Choroid plexus epithelial cell (primary cell): ENCODE measurements around the gene RAI1.

Source experiments
- DNase-seq: peaks from one replicate; pipeline ENCODE4 v3.0.0-alpha.2; 2010; ENCODE audit warnings: low read depth
- H3K4me3 ChIP-seq: 2 replicates; pipeline ENCODE4 v1.5.1; 2011; ENCODE audit warnings: low read depth, mild to moderate bottlenecking, control low read depth, low read length, moderate library complexity
- TF ChIP-seq, protein P1 (sequence below): conservative IDR thresholded peaks from 2 replicates; pipeline ENCODE4 v1.5.1; 2011; ENCODE audit warnings: low read depth, mild to moderate bottlenecking, control low read depth, inconsistent platforms, low read length, moderate library complexity

RAI1 gene

DNA sequence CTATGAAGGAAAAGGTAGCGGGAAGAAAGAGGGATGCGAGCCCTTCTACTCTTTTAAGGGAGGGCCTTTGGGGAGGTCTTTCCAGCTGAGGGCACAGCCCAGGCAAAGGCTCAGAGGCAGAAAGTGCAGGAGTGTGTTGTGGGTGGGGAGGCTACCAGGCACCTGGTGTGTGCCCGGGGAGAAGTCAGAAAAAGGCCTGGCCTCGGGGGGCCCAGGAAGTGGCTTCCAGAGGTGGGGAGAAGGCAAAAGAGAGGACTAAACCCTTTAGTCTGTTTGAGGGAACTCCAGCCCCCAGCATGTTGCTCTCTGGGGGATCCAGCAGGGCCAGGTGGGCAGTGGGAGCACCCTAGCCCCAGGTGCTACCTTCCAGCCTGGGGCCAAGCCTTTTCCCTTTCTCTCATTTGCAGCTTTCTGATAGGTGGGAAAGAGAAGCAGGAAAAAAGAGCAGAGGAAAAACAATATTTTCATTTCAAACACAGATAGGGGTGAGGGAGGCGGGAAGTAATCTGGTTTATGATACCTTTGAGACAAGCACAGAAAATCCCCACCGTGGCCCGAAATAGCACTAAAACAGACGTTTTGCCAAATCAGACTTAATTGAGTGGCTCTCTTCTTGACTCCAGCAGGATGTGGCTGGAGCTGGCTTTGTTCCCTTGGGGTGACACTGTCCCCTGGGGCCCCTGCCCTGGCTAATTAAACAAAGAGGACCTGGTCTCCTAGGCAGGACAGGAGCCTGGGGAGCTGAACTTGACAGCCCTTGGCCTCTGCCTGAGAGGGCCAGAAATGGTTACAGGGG is 10.4 kb downstream of the RAI1 start:
- H3K4me3 ChIP-seq, result no peak overlapping the region
- TF ChIP-seq, protein P1, sequence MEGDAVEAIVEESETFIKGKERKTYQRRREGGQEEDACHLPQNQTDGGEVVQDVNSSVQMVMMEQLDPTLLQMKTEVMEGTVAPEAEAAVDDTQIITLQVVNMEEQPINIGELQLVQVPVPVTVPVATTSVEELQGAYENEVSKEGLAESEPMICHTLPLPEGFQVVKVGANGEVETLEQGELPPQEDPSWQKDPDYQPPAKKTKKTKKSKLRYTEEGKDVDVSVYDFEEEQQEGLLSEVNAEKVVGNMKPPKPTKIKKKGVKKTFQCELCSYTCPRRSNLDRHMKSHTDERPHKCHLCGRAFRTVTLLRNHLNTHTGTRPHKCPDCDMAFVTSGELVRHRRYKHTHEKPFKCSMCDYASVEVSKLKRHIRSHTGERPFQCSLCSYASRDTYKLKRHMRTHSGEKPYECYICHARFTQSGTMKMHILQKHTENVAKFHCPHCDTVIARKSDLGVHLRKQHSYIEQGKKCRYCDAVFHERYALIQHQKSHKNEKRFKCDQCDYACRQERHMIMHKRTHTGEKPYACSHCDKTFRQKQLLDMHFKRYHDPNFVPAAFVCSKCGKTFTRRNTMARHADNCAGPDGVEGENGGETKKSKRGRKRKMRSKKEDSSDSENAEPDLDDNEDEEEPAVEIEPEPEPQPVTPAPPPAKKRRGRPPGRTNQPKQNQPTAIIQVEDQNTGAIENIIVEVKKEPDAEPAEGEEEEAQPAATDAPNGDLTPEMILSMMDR, result no peak
- DNase-seq, result no peak

DNA sequence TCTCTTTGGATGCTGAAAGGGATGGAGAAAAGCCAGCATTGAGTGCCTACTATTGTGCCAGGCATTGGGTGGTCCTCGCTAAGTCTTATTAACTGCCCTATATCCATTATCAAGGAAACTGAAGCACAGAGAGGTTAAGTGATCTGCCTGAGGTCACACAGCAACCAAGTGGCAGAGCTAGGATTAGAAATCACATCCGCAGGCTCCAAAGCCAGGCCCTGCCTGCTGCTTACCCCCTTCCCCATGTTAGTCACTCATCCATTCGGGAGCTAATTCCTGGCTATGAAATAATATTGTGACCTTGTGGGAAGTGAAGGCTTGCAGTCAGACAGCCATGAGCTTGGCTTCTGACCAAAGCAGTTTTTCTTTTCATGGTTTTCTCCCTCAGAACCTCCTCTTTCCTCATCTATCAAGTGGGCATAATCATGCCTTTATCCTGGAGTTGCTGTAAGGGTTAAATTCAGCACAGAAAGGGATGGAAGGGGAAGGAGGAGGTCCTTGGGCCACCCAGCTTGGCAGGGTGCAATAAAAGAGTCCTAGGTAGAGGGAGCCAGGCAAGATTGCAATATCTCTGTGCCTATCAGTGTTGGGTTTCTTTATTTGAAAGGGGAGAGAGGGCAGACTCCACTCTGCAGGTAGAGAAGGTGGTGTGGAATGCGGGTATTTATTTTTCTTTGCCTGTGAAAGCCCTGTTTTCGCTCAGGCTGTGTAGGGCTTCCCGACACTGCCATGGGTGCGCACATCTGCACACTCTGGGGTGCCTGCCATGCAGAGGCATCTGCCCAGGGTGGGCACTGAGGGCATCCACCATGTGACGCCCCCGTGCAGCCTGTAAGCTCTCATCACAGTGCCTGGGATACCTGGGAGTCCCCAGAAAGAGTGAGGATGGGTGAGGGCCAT is 11.3 kb downstream of the RAI1 start:
- no peak overlapping the region for H3K4me3 ChIP-seq
- no peak for DNase-seq
- TF ChIP-seq, protein P1, result no peak

DNA sequence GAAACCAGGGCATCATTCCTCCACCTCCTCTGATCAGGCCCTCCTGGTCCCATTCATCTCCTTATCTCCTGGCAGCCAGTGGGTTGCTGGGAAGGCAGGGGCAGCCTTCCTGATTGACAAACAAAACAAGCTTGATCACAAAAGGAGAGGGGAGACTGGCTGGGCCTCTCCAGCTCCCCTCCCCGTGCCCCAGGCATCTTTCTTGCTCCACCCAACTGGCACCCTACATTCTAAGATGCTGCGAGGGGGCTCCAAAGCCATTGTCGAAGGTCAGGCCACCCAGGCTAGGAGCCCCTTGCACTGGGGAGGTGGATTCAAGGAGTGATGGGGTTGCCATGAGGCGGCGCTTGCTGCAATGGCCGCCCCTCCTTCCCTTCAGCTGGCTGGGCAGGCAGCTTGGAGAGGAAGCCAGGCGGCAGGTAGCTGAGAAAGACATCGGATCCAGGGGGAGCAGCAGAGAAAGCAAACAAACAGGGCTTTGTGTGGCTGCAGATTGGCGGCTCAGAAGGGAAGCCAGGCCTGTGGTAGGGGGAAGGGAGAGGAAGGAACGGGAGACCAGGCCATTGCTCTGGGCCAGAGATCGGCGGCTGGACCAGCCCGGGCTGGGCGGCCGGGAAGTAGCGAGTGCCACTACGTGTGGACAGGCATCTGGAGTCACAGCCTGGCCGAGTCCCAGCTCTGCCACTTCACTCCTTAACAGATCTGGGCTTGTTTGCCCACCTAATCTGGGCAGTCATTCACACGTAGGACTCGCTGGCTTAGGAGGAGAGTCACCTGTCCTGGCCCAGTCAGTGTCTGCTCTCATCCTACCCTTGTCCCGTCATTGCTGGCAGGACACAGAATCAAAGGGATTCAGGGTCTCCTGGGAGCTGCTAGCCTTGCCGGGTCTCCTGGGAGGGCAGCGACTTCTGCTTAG is 12.3 kb downstream of the RAI1 start:
- no peak for DNase-seq
- peak overlapping the region; percentile 68 for H3K4me3 ChIP-seq
- TF ChIP-seq, protein P1, result no peak

DNA sequence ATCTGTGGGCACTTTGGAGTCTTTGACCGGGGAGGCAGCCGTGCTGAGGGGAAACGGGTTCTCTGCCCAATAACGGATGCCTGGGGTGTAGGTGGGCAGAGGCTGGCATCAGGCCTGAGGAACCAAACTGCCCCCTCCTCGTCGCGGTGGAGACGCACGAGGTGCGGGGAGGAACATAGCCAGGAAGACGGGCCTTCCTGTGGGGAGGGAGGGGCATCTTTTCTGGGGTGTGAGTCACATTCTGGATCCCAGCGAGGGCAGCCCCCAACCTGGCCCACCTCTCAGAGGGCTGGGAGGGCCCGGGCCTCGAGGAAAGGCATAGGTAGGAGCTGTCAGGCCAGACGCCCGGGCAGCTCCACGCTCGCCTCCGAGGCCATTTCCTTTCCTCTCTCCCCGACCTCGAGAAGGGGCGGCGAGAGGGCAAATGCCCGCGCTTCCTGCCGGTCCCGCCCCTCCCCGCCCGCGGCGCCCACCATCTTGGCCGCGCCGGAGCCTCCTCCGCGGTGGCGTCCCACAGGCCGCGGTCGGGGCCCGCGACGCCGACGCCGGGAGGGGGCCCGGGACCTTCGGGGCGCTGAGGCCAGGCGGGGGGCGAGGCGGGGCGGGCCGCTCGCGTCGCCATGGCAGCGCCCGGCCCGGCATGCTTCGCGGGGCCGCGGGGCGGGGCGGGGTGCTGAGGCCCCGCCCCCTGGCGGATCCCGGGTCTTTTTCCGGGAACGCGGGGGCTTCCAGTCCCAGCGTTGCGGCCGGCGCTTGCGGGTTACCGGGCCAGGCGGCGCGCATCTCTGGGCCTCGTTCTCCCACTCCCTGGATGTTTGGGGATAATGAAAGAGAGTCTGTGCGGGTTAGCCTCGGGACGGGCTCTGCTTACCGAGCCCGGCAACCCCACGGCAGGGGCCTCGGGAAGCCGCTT is 13.2 kb downstream of the RAI1 start:
- TF ChIP-seq, protein P1, result no peak
- peak overlapping the region; percentile 68 for H3K4me3 ChIP-seq
- peak; percentile 64 for DNase-seq

DNA sequence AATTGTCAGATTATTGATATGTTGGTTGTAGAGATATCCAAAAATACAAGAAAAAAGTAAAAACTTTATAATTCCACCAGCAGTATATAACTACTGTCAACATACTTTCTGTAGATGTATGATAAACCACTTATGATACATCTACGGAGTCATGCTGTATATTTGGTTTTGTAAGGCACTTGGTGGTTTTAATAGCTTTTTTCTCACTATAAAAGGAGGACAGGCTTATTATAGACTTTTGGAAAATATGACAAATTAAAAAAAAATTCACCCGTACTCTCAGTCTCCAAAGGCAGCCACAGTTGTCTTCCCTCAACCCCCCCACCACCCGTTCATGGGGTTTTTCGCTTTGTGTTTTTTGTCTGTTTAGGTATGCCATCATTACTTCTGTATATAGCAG is 14.8 kb downstream of the RAI1 start:
- H3K4me3 ChIP-seq, result no peak overlapping the region
- DNase-seq, result no peak
- TF ChIP-seq, protein P1, result no peak
